Activated CD8-positive, alpha-beta memory T cell treated with anti-CD3 and anti-CD28 coated beads, Interleukin-2, amount 50 U/mL, for 1 hour (primary cell): ENCODE data around the gene CAMTA1.

Experiments
- DNase-seq: peaks from one replicate; pipeline ENCODE4 v3.0.0-alpha.2; 2020; ENCODE audit errors: extremely low read depth

The CAMTA1 gene

GRCh38 chr1:7447736-7448135 lies 662.5 kb downstream of the CAMTA1 start:
- DNase-seq = no peak

- DNase-seq = no peak
Measured at GRCh38 chr1:7448986-7449385, 663.7 kb downstream of the CAMTA1 start.

DNA sequence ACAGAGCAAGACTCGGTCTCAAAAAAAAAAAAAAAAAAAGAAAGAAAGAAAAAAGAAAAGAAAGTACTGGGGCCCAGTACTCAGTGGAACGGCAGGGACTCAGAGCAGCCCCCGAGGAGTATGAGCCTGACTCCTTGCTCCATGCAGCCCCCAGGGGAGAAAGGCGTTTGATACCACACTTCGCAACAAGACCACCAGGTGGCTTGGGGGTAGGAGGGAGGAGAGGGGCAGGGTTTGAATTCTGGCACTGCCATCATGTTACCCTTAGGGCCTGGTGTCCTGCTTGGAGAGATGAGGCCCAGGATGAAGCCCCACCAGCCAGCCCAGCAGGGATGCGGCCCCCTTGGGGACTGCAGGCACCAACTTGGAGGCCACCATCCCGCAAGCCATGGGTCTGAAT lies 664.5 kb downstream of the CAMTA1 start:
- no peak for DNase-seq

GRCh38 chr1:7450838-7451237 lies 665.6 kb downstream of the CAMTA1 start:
- no peak for DNase-seq

- no peak for DNase-seq
Measured at GRCh38 chr1:7453038-7453437, 667.8 kb downstream of the CAMTA1 start.

GRCh38 chr1:7454052-7454815 lies 669.0 kb downstream of the CAMTA1 start:
- DNase-seq = no peak

DNA sequence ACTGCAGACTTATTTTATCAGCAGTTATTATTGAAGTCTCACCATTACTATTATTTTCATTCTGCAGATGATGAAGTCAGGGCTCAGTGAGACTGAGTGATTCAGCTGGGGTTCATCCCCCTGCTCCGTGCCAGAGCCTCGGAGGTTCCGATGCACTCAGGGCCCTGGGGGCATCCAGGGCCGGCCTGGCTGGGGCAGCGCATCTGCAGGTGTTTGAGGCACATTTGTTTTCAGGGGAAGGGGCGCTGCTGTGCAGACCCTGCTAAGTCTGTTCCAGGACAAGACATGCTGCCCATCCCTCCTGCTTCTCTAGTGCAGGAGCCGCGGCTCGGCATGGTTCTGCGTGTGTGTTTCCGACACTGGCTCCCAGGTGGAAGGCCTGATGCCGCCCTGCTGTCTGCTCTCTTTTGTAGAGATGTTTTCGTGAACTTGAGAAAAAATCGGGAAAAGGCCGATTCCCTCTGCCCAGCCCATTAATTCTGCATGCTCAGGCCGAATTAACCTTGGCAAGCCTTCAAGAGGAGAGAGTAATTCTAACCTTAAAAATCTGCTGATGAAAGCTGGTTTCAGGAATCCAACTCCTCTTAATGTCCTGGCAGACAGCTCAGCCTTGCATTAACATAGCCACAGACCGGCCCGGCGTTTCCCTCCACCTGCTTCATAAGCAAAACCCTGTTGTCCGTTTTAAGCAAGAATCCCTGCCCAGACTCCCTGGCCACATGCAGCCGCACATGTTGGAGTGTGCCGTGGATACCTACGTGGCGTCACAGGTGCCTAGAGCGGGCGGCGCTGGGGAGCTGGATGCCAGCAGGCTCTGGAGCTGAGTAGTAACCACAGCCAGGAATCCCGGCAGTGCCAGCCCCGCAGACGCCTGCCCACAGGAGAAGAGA lies 669.9 kb downstream of the CAMTA1 start:
- DNase-seq = no peak

DNA sequence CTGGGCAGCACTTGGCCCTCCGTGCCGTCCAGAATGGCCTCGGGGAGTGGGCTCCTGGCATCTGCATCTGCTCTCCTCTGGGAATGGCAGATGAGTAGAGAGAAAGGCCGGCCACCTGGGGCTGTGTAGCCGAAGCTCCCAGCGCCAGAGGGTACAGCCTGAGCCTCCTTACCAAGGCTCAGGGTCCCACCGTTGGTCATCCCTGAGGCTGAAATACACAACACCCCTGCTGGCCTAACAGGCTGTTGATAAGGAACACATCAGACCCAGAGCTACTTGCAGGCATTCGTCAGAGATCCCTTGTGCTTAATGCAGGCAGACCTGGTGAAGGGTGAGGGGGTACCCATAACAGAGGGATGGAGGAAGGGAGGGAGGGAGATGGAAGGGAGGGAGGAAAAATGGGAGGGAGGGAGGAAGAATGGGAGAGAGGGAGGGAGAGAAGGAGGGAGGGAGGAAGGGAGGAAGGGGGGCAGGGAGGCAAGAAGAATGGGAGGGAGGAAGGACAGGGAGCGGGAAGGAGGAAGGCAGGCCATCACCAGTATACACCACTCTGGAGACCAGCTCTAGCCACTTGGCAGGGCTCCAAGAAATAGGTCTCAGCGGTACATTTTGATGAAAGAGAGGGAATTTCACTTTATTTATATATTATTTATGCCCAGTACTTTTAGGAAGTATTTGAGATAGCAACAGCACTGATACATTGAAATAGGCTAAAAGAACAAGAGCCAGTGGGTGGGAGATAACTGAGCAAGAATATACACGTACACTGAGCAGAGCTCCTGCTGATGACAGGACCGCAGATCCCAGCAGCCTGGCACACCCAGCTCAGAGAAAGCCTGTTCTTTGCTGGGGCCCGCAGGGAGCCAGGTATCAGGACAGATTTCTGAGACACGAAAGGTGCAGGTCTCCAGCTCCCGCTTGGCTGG lies 670.8 kb downstream of the CAMTA1 start:
- no peak for DNase-seq

DNA sequence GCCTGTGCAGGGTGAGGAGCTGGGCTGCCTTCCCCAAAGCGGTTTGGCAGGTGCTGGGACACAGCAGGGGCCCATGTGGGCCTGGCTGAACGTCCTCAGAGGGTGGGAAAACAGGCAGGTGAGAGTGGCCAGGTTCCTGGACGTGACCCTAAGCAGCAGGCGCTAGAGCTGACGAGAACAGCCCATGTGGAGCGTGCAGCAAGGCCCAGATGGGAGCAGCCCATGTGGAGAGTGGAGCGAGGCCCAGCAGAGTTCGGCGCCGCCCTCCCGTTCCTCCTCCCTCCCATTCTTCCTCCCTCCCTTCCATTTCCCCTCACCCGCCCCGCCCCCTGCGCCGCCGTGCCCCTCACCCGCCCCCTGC lies 671.4 kb downstream of the CAMTA1 start:
- DNase-seq = no peak

DNA sequence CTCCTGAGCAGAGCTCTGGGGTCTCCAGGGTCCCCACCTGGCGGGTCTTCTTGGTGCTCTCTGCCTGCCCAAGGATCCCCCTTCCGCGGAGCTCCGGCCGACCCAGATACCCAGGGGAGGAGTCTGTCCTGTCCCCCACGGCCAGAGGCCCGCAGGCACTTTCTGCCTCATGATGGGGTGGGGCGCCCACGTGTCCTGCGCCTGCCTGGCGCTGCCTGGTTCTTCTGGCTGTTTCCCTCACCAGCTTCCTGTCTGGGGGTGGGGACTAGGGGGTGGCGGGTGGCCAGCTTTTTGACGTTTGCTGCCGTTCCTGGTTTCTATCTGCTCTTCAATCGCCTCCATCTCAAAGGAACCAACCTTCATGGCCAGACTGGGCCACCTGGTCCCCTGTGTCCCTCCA lies 672.6 kb downstream of the CAMTA1 start:
- no peak for DNase-seq

GRCh38 chr1:7458946-7459345 lies 673.7 kb downstream of the CAMTA1 start:
- no peak for DNase-seq

DNA sequence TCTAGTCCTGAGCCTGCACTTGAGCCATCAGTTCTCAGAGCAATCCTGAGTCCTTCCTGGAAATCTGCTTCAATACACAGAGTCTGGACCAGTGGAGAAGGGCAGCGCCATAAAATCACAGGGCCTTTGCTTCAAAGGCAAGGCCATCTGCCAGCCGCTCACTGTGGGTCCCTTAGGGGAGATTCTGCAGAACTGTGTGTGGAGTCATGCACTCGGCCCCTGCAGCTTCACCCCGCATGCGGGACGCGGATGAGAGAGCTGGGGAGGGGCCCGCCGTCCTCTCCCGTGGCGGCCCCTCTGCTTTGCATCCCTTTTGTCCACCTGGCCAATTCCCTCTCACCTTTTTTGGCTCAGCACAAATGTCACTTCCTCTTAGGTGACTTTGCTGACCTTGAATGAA lies 674.7 kb downstream of the CAMTA1 start:
- no peak for DNase-seq

GRCh38 chr1:7460807-7461206 lies 675.6 kb downstream of the CAMTA1 start:
- DNase-seq = no peak

GRCh38 chr1:7462617-7463016 lies 677.4 kb downstream of the CAMTA1 start:
- DNase-seq = no peak

DNA sequence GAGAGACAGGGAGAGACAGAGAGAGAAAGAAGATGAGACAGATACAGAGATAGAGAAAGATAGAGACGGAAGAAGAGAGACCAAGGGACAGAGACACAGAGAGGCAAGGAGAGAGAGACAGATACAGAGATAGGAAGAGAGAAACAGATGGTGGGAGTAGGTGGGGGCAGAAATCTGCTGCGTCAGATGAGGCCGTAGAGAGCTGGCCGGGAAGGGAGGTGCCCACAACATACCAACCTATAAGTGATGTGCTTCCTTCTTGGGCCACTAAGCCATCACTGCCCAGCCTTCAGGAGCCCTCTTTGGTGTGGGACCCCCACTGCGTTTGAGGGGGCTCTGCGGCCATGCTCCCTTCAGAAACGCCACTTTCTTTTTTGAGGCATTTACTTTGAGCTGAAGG lies 678.3 kb downstream of the CAMTA1 start:
- no peak for DNase-seq

- DNase-seq = no peak
Measured at GRCh38 chr1:7464736-7465135, 679.5 kb downstream of the CAMTA1 start.

- no peak for DNase-seq
Measured at GRCh38 chr1:7467476-7468175, 682.4 kb downstream of the CAMTA1 start.

GRCh38 chr1:7468248-7468647 lies 683.0 kb downstream of the CAMTA1 start:
- no peak for DNase-seq

DNA sequence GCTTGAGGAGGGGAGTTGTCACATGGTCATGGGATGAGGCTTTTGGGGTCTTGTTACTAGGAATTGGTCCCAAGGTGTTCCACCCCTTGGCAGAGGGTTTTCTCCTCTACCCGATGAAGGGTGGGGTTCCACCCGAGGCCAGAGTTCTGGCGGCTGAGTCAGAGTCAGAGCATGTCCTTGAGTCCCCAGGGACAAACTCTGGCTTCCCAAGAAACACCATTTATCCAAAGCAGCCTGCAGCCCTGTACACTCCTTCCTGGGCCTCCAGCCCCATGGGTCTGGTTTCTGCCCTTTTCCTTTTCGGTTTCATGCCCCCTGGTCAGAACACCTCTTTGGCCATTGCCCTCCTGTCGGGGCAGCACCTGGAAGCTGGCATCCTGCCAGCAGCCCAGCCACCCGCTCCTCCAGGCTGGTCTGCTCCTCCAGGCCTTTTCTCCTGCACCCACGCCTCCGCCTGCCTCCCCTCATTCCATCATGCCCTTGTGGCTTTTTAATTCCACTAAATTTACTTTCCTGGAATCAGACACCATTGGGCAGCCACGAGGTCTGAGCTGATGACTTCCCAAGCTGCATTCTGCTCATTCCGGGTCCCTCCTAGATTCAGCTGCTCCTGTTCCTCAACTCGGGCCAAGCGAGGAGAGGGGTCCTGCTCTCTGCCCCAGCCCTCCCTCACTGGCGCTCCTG lies 684.1 kb downstream of the CAMTA1 start:
- no peak for DNase-seq

- DNase-seq = no peak
Measured at GRCh38 chr1:7470904-7471638, 685.8 kb downstream of the CAMTA1 start.
